OCI-LY3 (cell line): ENCODE results near the gene CHST14.

ENCODE experiments used
- H2AFZ ChIP-seq: fragments of 200-600, 300-600 bp; shearing (Covaris generic); 2 replicates; pipeline ENCODE4 v1.6.0; 2014; ENCODE audit warnings: antibody characterized with exemption, low read depth, low read length
- H3K27ac ChIP-seq: fragments of 200-600, 300-600 bp; sonication (generic); 2 replicates; pipeline ENCODE4 v1.5.1; 2014; ENCODE audit warnings: mild to moderate bottlenecking, low read length, moderate library complexity, mixed read lengths
- H3K27me3 ChIP-seq: fragments of 200-600, 300-600 bp; sonication (generic); 2 replicates; pipeline ENCODE4 v1.6.1; 2014; ENCODE audit warnings: low read depth, low read length, mixed read lengths
- H3K36me3 ChIP-seq: fragments of 200-600, 300-600 bp; sonication (generic); replicated peaks from 2 replicates; pipeline ENCODE3; 2014; ENCODE audit warnings: low read depth, low read length, mixed read lengths
- H3K4me1 ChIP-seq: fragments of 300-600, 200-600 bp; sonication (generic); 2 replicates; pipeline ENCODE4 v1.6.1; 2014; ENCODE audit warnings: low read length, mixed read lengths
- H3K4me2 ChIP-seq: fragments of 200-600, 300-600 bp; sonication (generic); 2 replicates; pipeline ENCODE4 v1.6.1; 2014; ENCODE audit warnings: low read length, mixed read lengths
- H3K4me3 ChIP-seq: fragments of 300-600, 200-600 bp; sonication (generic); 2 replicates; pipeline ENCODE4 v1.5.1; 2014; ENCODE audit warnings: antibody characterized with exemption, mild to moderate bottlenecking, low read length, moderate library complexity
- H3K79me2 ChIP-seq: fragments of 300-600, 200-600 bp; shearing (Covaris generic); 2 replicates; pipeline ENCODE4 v1.6.1; 2014; ENCODE audit warnings: mild to moderate bottlenecking, low read length, mixed read lengths
- H3K9ac ChIP-seq: fragments of 300-600, 200-600 bp; shearing (Covaris generic); 2 replicates; pipeline ENCODE4 v1.6.0; 2014; ENCODE audit warnings: mild to moderate bottlenecking, low read length, moderate library complexity
- H3K9me3 ChIP-seq: fragments of 200-600, 300-600 bp; shearing (Covaris generic); 2 replicates; pipeline ENCODE4 v1.6.1; 2014; ENCODE audit warnings: low read length, mixed read lengths; ENCODE audit not compliant: insufficient read depth
- H4K20me1 ChIP-seq: fragments of 200-600, 300-600 bp; sonication (generic); 2 replicates; pipeline ENCODE4 v1.6.1; 2016; ENCODE audit warnings: low read length, mixed read lengths; ENCODE audit not compliant: insufficient read depth
- CTCF ChIP-seq: fragments of 200-600, 300-600 bp; sonication (generic); IDR thresholded peaks from 2 replicates; pipeline ENCODE4 v1.5.1; 2014; ENCODE audit warnings: antibody characterized with exemption, low read length, low read depth
- EZH2phosphoT487 ChIP-seq: fragments of 200-600 bp; shearing (Covaris generic); IDR thresholded peaks from 2 replicates; pipeline ENCODE4 v1.6.1; 2018; ENCODE audit warnings: antibody characterized with exemption, mixed run types, low read depth

CHST14 gene

GRCh38 chr15:40470423-40471104, at the start of gene CHST14:
Gene CHST14, plus strand, starts transcription at chr15:40470984. Its CDS starts 230 bp downstream, at chr15:40471214.
- Histone ChIP-seq H3K4me3 (peak within 1 kb of the TSS; percentile 93), H2AFZ (peak within 1 kb of the TSS; percentile 62), H3K27ac (0 out of 2 replicates have a peak within 1 kb of the TSS, but pooled peaks have one; percentile 9), H3K9ac (peak within 1 kb of the TSS; percentile 86), H3K27me3 (no peaks in the 10 kb centered on the region), H3K9me3 (no peaks in the 10 kb centered on the region), H4K20me1 (no peaks in the 10 kb centered on the region), H3K4me2 (peak within 1 kb of the TSS; percentile 81), H3K36me3 (no peaks in the 10 kb centered on the region), H3K79me2 (peaks cover 8% of the 10 kb centered on the region; the same call in 1 of the 2 replicates), H3K4me1 (peaks cover 13% of the 10 kb centered on the region)
- peak; percentile 10; the same call in 1 of the 2 replicates for TF ChIP-seq CTCF
- TF ChIP-seq EZH2phosphoT487 = no peak

- Histone ChIP-seq H3K27me3 (no peaks in the 10 kb centered on the region), H3K79me2 (no peaks in the 10 kb centered on the region), H3K4me3 (peak overlapping the region; percentile 58), H2AFZ (no peak overlapping the region), H3K9ac (peak overlapping the region; percentile 27; the same call in 1 of the 2 replicates), H3K4me2 (peak overlapping the region; percentile 81), H4K20me1 (no peaks in the 10 kb centered on the region), H3K36me3 (peaks cover 2% of the 10 kb centered on the region), H3K4me1 (peaks cover 10% of the 10 kb centered on the region; the same call in 1 of the 2 replicates), H3K27ac (no peak overlapping the region), H3K9me3 (no peaks in the 10 kb centered on the region)
- TF ChIP-seq CTCF = peak; percentile 85
- no peak for TF ChIP-seq EZH2phosphoT487
Measured at GRCh38 chr15:40421246-40422157, 49.3 kb upstream of the CHST14 start.

GRCh38 chr15:40424483-40425115, 46.2 kb upstream of the CHST14 start:
- Histone ChIP-seq H4K20me1 (no peaks in the 10 kb centered on the region), H3K4me3 (no peak overlapping the region), H3K36me3 (no peaks in the 10 kb centered on the region), H3K9ac (no peak overlapping the region), H3K27me3 (peaks cover 12% of the 10 kb centered on the region), H2AFZ (no peak overlapping the region), H3K4me2 (no peak overlapping the region), H3K9me3 (no peaks in the 10 kb centered on the region), H3K27ac (no peak overlapping the region), H3K79me2 (no peaks in the 10 kb centered on the region), H3K4me1 (peaks cover 10% of the 10 kb centered on the region; the same call in 1 of the 2 replicates)
- TF ChIP-seq EZH2phosphoT487 = no peak
- TF ChIP-seq CTCF = no peak

GRCh38 chr15:40425681-40426080, 45.1 kb upstream of the CHST14 start:
- Histone ChIP-seq H3K27ac (no peak overlapping the region), H3K4me1 (peaks cover 10% of the 10 kb centered on the region; the same call in 1 of the 2 replicates), H3K27me3 (peaks cover 22% of the 10 kb centered on the region), H3K36me3 (no peaks in the 10 kb centered on the region), H2AFZ (no peak overlapping the region), H3K9me3 (no peaks in the 10 kb centered on the region), H3K79me2 (no peaks in the 10 kb centered on the region), H3K9ac (no peak overlapping the region), H4K20me1 (no peaks in the 10 kb centered on the region), H3K4me3 (no peak overlapping the region), H3K4me2 (no peak overlapping the region)
- TF ChIP-seq CTCF (no peak), EZH2phosphoT487 (no peak)
